Stimulated activated CD8-positive, alpha-beta memory T cell treated with anti-CD3 and anti-CD28 coated beads, Interleukin-4, amount 100 ng/mL, for 48 hours (primary cell): ENCODE measurements around the gene TAS2R16.

ENCODE experiments used
- DNase-seq: peaks from one replicate; pipeline ENCODE4 v3.0.0-alpha.2; 2020

Gene TAS2R16, protein sequence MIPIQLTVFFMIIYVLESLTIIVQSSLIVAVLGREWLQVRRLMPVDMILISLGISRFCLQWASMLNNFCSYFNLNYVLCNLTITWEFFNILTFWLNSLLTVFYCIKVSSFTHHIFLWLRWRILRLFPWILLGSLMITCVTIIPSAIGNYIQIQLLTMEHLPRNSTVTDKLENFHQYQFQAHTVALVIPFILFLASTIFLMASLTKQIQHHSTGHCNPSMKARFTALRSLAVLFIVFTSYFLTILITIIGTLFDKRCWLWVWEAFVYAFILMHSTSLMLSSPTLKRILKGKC

GRCh38 chr7:122995600-122995999 is at the start of gene TAS2R16:
TAS2R16 (minus strand) TSS chr7:122995700; CDS start chr7:122995634, 66 bp downstream.
- DNase-seq: no peak

DNA sequence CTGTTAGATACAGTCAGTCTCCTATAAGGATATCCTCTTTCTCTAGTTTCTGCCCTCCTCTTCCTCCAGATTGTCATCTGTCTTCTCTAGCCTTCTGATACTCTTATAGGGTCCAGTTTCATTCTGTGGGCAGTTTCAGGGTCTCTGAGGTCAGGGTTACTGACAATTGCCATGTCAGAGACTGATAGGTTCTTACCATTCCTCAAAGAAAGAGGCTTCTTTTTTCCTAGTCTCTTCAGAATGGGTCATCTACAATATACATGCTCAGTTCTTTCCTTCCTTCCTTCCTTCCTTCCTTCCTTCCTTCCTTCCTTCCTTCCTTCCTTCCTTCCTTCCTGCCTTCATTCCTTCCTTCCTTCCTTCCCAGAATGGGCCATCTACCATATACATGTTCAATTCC is 48.1 kb upstream of the TAS2R16 start:
- DNase-seq: no peak

GRCh38 chr7:123041101-123041500 is 45.6 kb upstream of the TAS2R16 start:
- DNase-seq: no peak

DNA sequence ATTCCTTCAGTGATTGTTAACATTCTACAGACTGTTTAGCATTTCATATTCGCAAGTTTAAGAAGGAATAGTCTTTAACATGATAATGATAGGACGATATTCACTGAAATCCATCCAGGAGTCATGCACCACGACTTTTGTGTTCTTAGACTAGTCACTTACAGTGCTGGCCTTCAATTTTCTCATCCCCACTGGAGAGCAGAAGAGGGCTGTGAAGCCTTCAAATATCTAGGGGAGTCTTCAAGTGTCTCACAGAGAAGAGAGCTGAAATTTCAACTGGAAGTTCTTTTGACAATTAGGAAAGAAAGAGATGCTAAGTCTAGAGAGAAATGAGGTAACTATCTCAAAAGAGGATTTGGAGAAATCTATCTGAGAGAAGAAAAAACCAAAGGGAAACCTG is 43.8 kb upstream of the TAS2R16 start:
- no peak for DNase-seq

GRCh38 chr7:123034106-123034505 is 38.6 kb upstream of the TAS2R16 start:
- DNase-seq: no peak

DNA sequence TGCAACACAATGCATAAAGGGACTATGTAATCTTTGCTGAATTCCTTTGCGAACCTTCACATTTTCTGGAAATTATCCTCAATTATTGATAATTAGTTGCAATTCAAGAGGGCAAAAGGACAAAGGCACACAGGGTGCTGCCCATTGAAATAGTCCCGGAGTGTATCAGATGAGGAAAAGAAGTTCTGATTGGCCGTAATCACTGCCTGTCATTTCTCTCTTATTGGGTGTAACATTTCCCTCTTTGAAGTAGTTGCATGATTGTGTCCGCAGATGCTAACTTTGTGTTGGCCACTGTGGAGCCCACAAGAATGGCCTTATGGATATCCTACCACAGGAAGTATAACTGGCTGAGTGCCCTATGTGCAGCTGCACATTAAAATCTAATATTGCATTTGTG is 35.1 kb upstream of the TAS2R16 start:
- DNase-seq: no peak

- DNase-seq: no peak
Measured at GRCh38 chr7:123028339-123028738, 32.8 kb upstream of the TAS2R16 start.

DNA sequence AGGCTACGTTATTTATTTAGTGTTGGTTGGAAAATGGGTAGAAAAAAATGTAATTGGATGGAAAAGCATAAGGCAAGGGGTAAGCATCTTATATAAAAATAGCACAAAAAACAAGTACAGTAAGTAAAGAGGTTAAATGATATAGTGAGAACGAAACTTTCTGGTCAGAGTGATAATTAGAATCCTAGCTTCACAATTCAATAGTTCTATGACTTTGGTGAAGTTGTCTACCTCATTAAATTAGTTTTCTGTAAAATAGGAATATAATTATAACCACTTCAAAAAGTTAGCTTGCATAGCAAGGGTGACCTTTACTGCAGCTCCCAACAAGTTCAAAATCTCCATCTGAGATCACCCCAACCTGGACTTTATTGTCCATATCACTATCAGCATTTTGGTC is 30.8 kb upstream of the TAS2R16 start:
- DNase-seq: no peak

DNA sequence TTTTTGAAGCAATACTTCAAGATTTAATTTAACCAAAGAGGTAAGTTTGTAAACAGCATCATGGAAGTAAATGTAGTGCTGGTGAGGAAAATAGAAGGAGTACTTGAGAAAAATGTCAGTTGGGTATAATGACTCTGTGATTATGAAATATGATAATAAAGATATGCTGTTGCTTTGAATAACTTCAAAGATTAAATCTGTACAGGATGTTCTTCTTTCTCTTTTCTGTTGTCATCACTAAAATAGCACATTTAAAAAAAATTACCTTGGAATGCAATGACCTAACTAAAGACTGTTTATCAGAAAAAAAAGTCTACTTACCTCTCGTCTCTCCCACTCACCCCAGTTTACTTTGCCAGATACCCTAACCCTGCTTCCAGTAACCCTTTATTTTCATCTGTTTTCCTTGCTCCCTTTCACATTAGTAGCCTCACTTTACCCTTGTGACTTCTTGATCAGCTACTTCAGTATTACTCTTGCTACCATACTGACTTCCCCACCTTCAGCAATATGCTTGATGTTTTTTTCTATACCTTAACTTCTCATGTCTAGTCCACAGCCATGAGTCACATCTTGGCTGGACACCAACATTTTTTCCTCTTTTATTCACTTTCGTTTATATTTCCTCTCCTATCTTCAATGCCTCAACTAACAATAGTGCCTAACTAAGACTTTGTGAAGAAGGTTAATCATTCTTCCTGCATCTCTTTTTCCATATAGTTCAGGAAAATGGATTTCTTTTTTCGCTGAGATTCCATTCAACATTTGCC is 29.7 kb upstream of the TAS2R16 start:
- no peak for DNase-seq

- DNase-seq: no peak
Measured at GRCh38 chr7:123023126-123023525, 27.6 kb upstream of the TAS2R16 start.

DNA sequence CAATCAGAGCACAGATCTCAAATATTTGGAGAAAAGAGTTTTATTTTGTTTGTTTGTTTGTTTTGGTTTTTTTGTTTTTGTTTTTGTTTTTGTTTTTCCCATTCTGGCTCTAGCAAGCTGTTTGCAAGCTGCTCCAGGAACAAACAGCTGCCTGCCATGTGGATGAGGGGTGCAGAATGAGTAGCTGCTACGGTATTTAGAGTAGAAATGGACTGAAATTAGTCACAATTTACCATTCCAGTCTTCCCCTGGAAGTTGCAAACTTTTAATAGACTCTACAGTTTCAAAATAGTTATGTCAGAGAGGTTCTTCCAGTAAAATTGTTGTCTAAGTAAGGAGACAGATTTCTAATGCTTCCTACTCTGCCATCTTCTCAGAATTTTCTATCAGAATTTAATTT is 27.1 kb upstream of the TAS2R16 start:
- no peak for DNase-seq

DNA sequence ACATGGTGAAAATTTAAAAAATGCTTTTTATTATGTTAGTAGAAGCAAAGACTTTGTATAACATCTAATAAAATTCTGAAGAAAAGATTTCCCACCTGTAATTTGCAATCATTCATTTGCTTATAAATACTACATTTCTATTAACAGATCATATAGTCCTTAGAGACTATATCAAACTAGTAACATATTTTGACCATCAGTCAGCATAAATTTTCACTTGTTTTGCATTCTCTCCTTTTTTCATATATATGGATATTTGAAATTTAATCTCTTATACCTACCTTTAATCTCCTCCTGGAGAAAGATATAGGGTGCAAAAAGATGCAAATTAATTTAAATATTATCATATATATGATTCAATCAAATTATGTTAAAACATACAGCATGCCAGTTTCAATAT is 16.9 kb upstream of the TAS2R16 start:
- no peak for DNase-seq

DNA sequence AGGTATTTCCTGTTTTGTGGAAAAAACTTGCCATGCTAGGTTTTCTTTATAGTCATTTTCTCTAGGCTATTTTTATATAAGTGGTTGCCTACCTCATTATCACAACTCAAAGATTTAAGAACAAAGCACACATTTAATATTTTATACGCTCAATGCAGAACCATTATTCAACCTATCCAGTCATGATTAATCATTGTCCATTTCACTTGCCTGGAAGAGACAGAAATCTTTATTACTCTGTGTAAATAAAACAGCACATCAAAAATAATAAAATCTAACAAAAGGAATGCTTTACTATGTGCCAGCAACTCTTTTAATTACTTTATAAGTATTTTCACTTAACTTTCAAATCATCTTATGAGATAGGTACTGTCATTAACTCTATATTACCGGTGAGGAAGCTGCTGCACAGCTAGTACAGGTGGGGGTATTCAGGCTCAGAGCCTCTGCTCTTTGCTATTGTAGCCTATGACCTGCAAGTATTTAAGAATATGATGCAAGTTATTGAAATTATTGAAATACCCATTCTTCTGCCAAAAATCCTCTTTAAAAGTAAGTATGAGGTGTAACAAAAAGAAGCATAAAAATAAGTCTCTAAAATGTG is 16.4 kb upstream of the TAS2R16 start:
- DNase-seq: no peak

GRCh38 chr7:123004931-123005330 is 9.4 kb upstream of the TAS2R16 start:
- no peak for DNase-seq

DNA sequence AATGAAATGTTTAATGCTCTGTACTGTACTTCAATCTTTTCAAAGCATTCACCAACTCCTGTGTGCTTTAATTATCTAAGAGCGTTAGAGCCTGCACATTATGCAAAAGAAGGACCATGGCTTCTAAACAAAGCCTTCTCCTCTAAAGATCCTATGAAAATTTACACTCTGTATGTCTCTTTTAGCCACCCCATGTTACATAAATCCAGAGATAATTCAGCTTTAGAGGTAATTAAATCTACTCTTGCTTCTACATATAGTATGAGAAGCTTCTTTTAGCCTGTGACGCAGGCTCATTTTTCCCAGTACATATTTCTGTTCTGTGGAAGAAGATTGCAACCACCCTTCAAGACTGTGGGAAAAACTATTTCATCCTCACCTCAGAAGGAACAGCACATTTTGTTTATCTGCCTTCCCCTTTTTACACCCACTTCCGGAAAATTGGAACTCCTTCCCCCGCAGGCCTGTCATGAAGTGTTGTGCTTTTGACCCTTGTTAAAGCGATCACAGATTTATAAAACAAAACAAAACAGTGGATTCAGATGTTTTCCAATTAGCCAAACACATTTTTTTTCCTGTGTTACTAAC is 8.1 kb upstream of the TAS2R16 start:
- DNase-seq: no peak

GRCh38 chr7:122989577-122989976 is 5.9 kb downstream of the TAS2R16 start:
- no peak for DNase-seq

DNA sequence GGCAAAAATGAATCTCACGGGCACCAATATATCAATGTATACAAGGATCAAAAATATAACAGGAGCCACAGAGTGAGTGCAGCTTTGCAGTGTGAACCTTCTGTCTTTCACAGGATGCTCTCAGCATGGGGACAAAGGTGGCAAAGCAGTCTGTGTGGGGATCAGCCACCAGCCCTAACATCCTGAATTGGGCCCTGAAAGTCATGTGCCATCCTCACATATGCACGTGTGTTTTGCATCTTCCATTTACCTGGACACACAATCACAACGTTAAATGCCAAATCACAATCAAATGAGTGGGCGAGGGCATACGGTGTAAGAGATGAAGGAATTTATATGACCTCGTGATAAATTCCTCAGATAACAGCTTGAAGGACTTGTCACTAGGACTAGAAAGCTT is 6.5 kb downstream of the TAS2R16 start:
- no peak for DNase-seq

DNA sequence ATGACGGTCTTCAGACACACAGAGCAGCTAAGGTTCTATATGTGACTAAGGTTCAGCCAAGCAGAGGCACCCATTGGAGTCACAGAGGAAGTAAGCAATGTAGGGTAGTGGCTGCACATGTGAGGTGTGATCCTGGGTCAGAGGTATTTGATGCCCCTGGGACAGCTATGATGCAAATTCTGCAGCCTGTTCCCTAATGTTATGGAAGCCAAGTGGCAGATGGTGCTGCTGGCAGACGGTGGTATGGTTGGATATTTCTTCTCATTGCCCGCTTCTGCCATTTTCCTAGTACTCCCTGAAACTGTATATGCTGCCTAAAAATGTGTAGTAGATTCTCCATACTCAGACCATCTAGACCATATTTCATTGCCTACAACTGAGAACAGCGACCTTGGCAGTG is 7.2 kb downstream of the TAS2R16 start:
- DNase-seq: no peak

DNA sequence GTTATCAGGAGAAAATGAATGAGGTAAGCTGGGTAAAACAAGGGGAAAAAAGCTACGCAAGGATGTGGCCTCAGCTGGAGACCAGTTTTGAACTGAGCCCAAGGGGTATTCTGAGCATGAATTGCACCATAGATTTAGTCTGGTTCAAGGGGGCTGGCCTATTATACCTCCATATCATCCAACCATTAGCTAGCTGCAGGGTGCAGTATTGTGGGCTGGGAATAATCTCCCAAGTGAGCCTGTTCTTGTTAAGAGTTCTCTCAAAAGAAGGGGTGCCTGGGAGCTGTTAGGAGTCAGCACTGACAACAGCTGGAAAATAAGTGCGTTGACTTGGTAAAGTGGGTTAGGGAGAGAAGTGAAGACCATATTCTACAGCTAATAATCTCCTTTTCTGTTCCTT is 8.0 kb downstream of the TAS2R16 start:
- no peak for DNase-seq

- no peak for DNase-seq
Measured at GRCh38 chr7:122984021-122984420, 11.5 kb downstream of the TAS2R16 start.

DNA sequence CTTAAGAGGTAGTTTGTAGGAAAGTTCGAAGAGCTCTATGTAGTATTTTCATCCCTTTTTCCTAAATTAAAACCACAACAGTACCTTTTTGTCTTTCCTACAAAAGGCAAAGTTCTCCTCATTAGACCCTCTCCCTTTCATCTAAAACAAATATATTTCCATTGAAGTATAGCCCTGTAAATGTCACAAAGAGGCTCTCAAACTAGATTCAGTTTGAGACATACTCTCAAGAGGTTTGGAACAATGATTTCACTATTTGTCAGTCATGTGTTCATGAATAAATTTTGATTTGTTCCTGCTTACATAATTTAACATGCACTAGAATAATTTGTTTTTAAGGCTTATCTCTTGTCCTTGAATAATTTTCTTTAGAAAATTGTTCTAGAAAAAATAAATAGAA is 12.2 kb downstream of the TAS2R16 start:
- no peak for DNase-seq

- no peak for DNase-seq
Measured at GRCh38 chr7:122975341-122975740, 20.2 kb downstream of the TAS2R16 start.

- no peak for DNase-seq
Measured at GRCh38 chr7:122974229-122974628, 21.3 kb downstream of the TAS2R16 start.

DNA sequence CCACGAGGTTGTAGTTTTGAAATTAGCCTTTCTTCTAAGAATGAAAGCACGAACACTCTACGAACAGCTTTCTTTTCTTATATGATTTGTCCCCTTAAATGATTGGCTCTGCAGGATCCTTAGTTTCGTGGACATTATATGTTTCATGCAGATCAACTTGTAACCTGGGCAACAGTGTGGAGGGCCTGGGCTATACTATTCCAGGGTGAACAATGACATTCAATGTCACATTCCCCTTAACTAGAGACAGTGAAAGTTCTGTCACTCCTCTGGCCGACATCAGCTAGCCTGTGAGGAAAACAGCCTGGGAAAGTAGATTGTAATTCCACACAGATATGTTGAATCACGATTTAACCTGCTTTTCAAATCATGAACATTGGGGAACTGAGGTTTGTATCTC is 23.4 kb downstream of the TAS2R16 start:
- DNase-seq: no peak
